Measurements from ENCODE around the gene MPL.

DNA sequence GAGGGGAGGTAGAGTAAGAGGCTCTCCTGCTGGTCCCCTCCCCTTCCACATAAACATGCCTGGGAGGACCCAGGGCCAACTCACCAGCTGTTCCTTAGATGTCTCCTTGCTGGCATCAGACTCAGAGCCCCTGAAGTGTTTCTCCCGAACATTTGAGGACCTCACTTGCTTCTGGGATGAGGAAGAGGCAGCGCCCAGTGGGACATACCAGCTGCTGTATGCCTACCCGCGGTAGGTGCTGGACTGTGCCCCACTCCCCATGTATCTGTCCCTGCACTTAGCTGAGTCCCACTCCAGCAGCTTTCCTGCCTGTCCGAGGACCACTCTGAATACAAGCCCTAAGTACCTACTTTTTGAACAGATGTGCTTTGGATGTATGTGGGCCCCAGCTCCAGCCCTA is 383 bp downstream of the MPL start:
- no peak for TF ChIP-seq POLR2A (IDR thresholded peaks at IDR 0.05)
- TF ChIP-seq, protein P1, sequence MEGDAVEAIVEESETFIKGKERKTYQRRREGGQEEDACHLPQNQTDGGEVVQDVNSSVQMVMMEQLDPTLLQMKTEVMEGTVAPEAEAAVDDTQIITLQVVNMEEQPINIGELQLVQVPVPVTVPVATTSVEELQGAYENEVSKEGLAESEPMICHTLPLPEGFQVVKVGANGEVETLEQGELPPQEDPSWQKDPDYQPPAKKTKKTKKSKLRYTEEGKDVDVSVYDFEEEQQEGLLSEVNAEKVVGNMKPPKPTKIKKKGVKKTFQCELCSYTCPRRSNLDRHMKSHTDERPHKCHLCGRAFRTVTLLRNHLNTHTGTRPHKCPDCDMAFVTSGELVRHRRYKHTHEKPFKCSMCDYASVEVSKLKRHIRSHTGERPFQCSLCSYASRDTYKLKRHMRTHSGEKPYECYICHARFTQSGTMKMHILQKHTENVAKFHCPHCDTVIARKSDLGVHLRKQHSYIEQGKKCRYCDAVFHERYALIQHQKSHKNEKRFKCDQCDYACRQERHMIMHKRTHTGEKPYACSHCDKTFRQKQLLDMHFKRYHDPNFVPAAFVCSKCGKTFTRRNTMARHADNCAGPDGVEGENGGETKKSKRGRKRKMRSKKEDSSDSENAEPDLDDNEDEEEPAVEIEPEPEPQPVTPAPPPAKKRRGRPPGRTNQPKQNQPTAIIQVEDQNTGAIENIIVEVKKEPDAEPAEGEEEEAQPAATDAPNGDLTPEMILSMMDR (IDR thresholded peaks at IDR 0.05): no peak
- TF ChIP-seq POLR2AphosphoS5 (IDR thresholded peaks at IDR 0.05): no peak
